Brain microvascular endothelial cell (primary cell): Measurements from ENCODE around the gene PLA2G4A.

Experiments used
- DNase-seq: peaks from one replicate; pipeline ENCODE4 v3.0.0-alpha.2; 2020
- H3K27ac ChIP-seq: fragments of 250-450 bp; sonication (Bioruptor Pico); 2 replicates; pipeline ENCODE4 v1.5.1; 2020; ENCODE audit warnings: mild to moderate bottlenecking, moderate library complexity
- H3K27me3 ChIP-seq: fragments of 250-450 bp; sonication (Bioruptor Pico); replicated peaks from 2 replicates; pipeline ENCODE4 v1.5.1; 2020; ENCODE audit warnings: mild to moderate bottlenecking
- H3K36me3 ChIP-seq: fragments of 250-450 bp; sonication (Bioruptor Pico); replicated peaks from 2 replicates; pipeline ENCODE4 v1.5.1; 2020; ENCODE audit warnings: mild to moderate bottlenecking
- H3K4me3 ChIP-seq: 2 replicates; pipeline ENCODE4 v1.5.1; 2011; ENCODE audit warnings: low read depth, mild to moderate bottlenecking, control low read depth, low read length, moderate library complexity
- in situ Hi-C: cut with HindIII; loops from 2 replicates; pipeline ENCODE4 v1.10.0; 2017; ENCODE audit warnings: low sequenced_read_pairs, low pct_ligation_motif_present
- TF ChIP-seq, protein P1 (sequence below): IDR thresholded peaks from 2 replicates; pipeline ENCODE4 v1.5.1; 2011; ENCODE audit warnings: low read depth, mild to moderate bottlenecking, moderate library complexity, low read length, control low read depth, inconsistent platforms; ENCODE audit errors: missing control alignments

Gene PLA2G4A

DNA sequence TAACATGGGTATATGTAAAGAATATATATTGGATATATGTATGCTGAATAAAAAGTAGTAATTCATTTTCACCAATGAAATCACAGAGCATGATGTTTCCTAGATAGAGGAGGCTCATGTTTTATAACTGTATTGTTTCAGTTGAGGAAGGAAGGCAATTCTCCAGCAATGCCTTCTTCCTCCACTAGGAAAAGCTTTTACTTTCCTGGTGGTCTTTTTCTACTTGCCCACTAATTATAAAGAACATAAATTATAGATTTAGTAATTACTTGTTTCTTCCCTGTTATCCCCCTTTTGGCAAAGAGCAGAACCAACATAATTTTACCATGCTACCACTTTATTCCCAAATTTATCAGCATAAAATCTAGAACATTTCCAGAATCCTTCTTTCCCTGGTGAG, 159.0 kb downstream of the PLA2G4A start:
- no peak for DNase-seq
- Histone ChIP-seq H3K36me3 (no peaks in the 10 kb centered on the region), H3K27me3 (no peaks in the 10 kb centered on the region), H3K27ac (no peak overlapping the region), H3K4me3 (no peak overlapping the region)
- TF ChIP-seq, protein P1, sequence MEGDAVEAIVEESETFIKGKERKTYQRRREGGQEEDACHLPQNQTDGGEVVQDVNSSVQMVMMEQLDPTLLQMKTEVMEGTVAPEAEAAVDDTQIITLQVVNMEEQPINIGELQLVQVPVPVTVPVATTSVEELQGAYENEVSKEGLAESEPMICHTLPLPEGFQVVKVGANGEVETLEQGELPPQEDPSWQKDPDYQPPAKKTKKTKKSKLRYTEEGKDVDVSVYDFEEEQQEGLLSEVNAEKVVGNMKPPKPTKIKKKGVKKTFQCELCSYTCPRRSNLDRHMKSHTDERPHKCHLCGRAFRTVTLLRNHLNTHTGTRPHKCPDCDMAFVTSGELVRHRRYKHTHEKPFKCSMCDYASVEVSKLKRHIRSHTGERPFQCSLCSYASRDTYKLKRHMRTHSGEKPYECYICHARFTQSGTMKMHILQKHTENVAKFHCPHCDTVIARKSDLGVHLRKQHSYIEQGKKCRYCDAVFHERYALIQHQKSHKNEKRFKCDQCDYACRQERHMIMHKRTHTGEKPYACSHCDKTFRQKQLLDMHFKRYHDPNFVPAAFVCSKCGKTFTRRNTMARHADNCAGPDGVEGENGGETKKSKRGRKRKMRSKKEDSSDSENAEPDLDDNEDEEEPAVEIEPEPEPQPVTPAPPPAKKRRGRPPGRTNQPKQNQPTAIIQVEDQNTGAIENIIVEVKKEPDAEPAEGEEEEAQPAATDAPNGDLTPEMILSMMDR, result peak; percentile 31
- in situ Hi-C loops, result loop anchor here (25.0 kb wide), 2 partner anchors 375 to 500 kb away; no protein-coding TSS in a partner anchor

DNA sequence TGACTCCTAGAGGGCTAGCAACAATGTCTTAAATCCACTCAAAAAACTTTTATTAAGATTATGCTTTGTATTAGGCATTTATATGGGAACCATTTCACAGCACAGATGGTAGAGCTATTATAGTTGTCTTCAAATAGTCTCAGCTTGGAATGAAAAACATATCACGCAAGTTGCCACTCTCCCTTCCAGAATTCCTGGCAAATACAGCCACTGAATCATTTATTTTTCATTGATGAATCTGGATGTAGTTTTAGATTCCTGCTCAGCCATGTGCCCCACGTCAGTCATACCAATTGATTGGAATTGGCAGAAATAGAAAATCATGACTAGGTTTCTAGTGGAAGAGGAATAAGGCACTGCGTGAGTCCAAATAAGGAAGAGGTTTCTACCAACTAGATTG, 165.2 kb downstream of the PLA2G4A start:
- Histone ChIP-seq H3K36me3 (no peaks in the 10 kb centered on the region), H3K27ac (no peak overlapping the region), H3K4me3 (no peak overlapping the region), H3K27me3 (no peaks in the 10 kb centered on the region)
- TF ChIP-seq, protein P1, result no peak
- in situ Hi-C loops, result loop anchor here (25.0 kb wide), 2 partner anchors 382 to 507 kb away; no protein-coding TSS in a partner anchor
- DNase-seq, result no peak

DNA sequence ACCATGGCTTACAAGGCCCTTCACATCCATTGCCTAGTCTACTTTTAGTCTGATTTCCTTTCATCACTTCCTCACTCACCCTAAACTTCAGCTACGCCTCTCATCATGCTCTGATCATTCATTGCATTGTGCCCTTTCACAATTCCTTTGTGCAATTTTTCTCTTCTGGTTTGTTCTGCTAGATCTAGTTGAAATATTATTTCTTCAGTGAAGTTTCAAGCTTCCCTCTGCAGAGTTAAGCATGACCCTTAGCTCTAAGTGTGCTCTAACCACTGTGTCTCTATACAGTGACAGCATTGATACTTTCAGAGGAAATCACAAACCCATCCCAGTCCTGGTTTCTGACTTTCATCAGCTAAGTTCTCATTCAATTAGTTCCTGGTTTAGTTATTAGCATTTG, 166.1 kb downstream of the PLA2G4A start:
- H3K27ac ChIP-seq, result no peak overlapping the region
- H3K4me3 ChIP-seq, result no peak overlapping the region
- no peak for DNase-seq
- in situ Hi-C loops, result loop anchor here (25.0 kb wide), 2 partner anchors 383 to 508 kb away; no protein-coding TSS in a partner anchor
- no peaks in the 10 kb centered on the region for H3K27me3 ChIP-seq
- TF ChIP-seq, protein P1, result no peak
- no peaks in the 10 kb centered on the region for H3K36me3 ChIP-seq

DNA sequence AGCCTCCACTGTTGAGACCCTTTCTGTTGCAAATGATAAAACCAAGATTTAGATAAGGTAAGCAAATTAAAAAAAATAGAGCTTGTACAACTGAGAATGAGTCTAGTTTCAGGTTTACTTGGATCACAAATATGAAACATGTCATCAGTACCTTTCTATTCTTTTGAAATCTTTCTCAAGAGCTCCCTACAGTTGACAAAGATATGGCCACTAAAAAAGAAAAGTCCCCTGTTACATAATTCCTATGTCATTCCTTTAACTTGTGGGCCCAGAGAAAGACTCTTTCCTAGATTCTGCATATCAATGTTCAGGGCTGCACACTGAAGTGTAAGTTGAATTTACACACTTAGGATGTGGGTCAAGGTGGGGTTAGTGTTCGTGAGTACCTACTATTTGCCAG, 168.1 kb downstream of the PLA2G4A start:
- no peak for DNase-seq
- Histone ChIP-seq H3K4me3 (no peak overlapping the region), H3K27ac (no peak overlapping the region), H3K27me3 (no peaks in the 10 kb centered on the region), H3K36me3 (no peaks in the 10 kb centered on the region)
- in situ Hi-C loops, result loop anchor here (25.0 kb wide), 2 partner anchors 385 to 510 kb away; no protein-coding TSS in a partner anchor
- TF ChIP-seq, protein P1, result no peak

DNA sequence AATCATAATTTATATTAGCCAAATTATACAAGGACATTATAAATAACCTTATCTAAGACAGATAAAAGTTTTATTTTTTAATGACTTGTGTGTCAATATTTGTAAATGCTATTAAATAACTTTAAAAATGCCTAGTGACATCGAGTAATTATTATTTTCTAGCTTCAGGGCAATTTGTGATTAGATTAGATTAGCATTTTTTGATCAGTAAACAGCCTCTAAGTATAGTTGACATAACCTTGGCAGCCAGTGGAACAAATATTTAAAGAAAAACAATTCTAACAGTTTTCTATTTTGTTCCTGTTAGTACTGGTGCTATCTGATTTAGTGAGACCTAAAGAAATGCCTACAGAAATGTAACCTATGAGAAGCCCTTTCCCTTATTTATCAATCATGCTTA, 169.1 kb downstream of the PLA2G4A start:
- Histone ChIP-seq H3K27me3 (no peaks in the 10 kb centered on the region), H3K4me3 (no peak overlapping the region), H3K27ac (no peak overlapping the region), H3K36me3 (no peaks in the 10 kb centered on the region)
- DNase-seq, result no peak
- TF ChIP-seq, protein P1, result no peak
- in situ Hi-C loops, result loop anchor here (25.0 kb wide), 2 partner anchors 386 to 511 kb away; no protein-coding TSS in a partner anchor

DNA sequence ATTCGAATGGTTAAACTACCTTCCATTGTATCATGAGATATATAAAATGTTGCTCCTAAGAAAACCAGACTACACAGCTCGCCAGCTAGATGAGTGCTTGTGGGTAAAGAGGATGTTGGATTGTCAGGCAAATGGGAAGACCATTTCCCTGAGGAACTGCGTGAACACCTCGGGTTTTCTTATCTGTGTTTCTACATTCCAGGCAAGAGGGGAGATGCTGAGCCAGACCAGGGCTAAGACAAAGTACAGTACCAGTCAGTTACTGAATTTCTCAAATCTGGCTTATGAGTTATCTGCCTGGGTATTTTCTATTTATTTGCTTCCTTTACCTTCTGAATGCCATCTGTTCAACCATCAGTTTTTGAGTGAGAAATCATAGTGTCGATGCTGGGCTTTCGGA, 170.8 kb downstream of the PLA2G4A start:
- H3K36me3 ChIP-seq, result no peaks in the 10 kb centered on the region
- no peak for DNase-seq
- no peak overlapping the region for H3K27ac ChIP-seq
- no peak overlapping the region for H3K4me3 ChIP-seq
- in situ Hi-C loops, result loop anchor here (25.0 kb wide), 2 partner anchors 387 to 512 kb away; no protein-coding TSS in a partner anchor
- H3K27me3 ChIP-seq, result no peaks in the 10 kb centered on the region
- TF ChIP-seq, protein P1, result no peak
